Duodenal mucosa (tissue), 2 donors: ENCODE measurements around the gene ITSN2.

ENCODE experiments used
- H3K27ac ChIP-seq: one replicate; pipeline ENCODE4 v1.7.0; 2013; ENCODE audit warnings: low read depth, low read length
- H3K27me3 ChIP-seq, 2 donors: one replicate each; pipeline ENCODE4 v1.7.0; 2013; ENCODE audit warnings: low read length in 2 of 2, control low read depth in 1 of 2; ENCODE audit not compliant: insufficient read depth in 2 of 2, control insufficient read depth in 1 of 2
- H3K36me3 ChIP-seq, 2 donors: one replicate each; pipeline ENCODE4 v1.7.0; 2013; ENCODE audit warnings: low read length in 2 of 2, control low read depth in 1 of 2; ENCODE audit not compliant: insufficient read depth in 2 of 2, control insufficient read depth in 1 of 2
- H3K4me1 ChIP-seq, 2 donors: one replicate each; pipeline ENCODE4 v1.7.0; 2013; ENCODE audit warnings: low read length in 2 of 2, control low read depth in 1 of 2; ENCODE audit not compliant: insufficient read depth in 2 of 2, control insufficient read depth in 1 of 2
- H3K4me3 ChIP-seq, 2 donors: one replicate each; pipeline ENCODE4 v1.7.0; 2013; ENCODE audit warnings: low read length in 2 of 2, low read depth in 1 of 2
- H3K9ac ChIP-seq, 2 donors: one replicate each; pipeline ENCODE4 v1.7.0; 2013; ENCODE audit warnings: low read length in 2 of 2, low read depth in 1 of 2
- H3K9me3 ChIP-seq, 2 donors: one replicate each; pipeline ENCODE4 v1.7.0; 2013; ENCODE audit warnings: low read length in 2 of 2, control low read depth in 1 of 2; ENCODE audit not compliant: control insufficient read depth in 1 of 2

The ITSN2 gene

GRCh38 chr2:24228470-24228869 lies 131.9 kb downstream of the ITSN2 start:
- no peaks in the 10 kb centered on the region for H3K9me3 ChIP-seq
- no peak overlapping the region for H3K9ac ChIP-seq
- H3K4me1 ChIP-seq: no peaks in the 10 kb centered on the region
- H3K27ac ChIP-seq: no peak overlapping the region
- H3K36me3 ChIP-seq: peaks cover 0 to 10% of the 10 kb centered on the region in 2 donors
- no peak overlapping the region for H3K4me3 ChIP-seq
- no peaks in the 10 kb centered on the region for H3K27me3 ChIP-seq

GRCh38 chr2:24225499-24226242 lies 134.7 kb downstream of the ITSN2 start:
- Histone ChIP-seq H3K9ac (no peak overlapping the region), H3K36me3 (peaks cover 0 to 14% of the 10 kb centered on the region in 2 donors), H3K27me3 (no peaks in the 10 kb centered on the region), H3K27ac (no peak overlapping the region), H3K9me3 (no peaks in the 10 kb centered on the region), H3K4me1 (no peaks in the 10 kb centered on the region), H3K4me3 (no peak overlapping the region)

GRCh38 chr2:24222946-24223345 lies 137.4 kb downstream of the ITSN2 start:
- no peak overlapping the region for H3K4me3 ChIP-seq
- no peaks in the 10 kb centered on the region for H3K9me3 ChIP-seq
- no peaks in the 10 kb centered on the region for H3K4me1 ChIP-seq
- H3K27me3 ChIP-seq: no peaks in the 10 kb centered on the region
- H3K27ac ChIP-seq: no peak overlapping the region
- H3K9ac ChIP-seq: no peak overlapping the region
- H3K36me3 ChIP-seq: peaks cover 9 to 29% of the 10 kb centered on the region in 2 donors

GRCh38 chr2:24221343-24222050 lies 138.8 kb downstream of the ITSN2 start:
- no peaks in the 10 kb centered on the region for H3K27me3 ChIP-seq
- H3K4me1 ChIP-seq: no peaks in the 10 kb centered on the region
- H3K9me3 ChIP-seq: no peaks in the 10 kb centered on the region
- peaks cover 9 to 32% of the 10 kb centered on the region in 2 donors for H3K36me3 ChIP-seq
- H3K4me3 ChIP-seq: no peak overlapping the region
- H3K27ac ChIP-seq: no peak overlapping the region
- H3K9ac ChIP-seq: no peak overlapping the region

- H3K9ac ChIP-seq: no peak overlapping the region
- no peak overlapping the region for H3K4me3 ChIP-seq
- H3K27me3 ChIP-seq: no peaks in the 10 kb centered on the region
- peaks cover 14 to 35% of the 10 kb centered on the region in 2 donors for H3K36me3 ChIP-seq
- H3K4me1 ChIP-seq: no peaks in the 10 kb centered on the region
- H3K9me3 ChIP-seq: no peaks in the 10 kb centered on the region
- no peak overlapping the region for H3K27ac ChIP-seq
Measured at GRCh38 chr2:24220554-24221291, 139.6 kb downstream of the ITSN2 start.

GRCh38 chr2:24214880-24215279 lies 145.5 kb downstream of the ITSN2 start:
- Histone ChIP-seq H3K4me1 (no peaks in the 10 kb centered on the region), H3K9ac (no peak overlapping the region), H3K4me3 (no peak overlapping the region), H3K27me3 (no peaks in the 10 kb centered on the region), H3K9me3 (no peaks in the 10 kb centered on the region), H3K27ac (no peak overlapping the region), H3K36me3 (peaks cover 10 to 54% of the 10 kb centered on the region in 2 donors)

GRCh38 chr2:24211408-24211807 lies 148.9 kb downstream of the ITSN2 start:
- Histone ChIP-seq H3K27ac (no peak overlapping the region), H3K4me1 (no peaks in the 10 kb centered on the region), H3K9me3 (no peaks in the 10 kb centered on the region), H3K36me3 (peaks cover 19 to 70% of the 10 kb centered on the region in 2 donors), H3K4me3 (no peak overlapping the region), H3K9ac (no peak overlapping the region), H3K27me3 (no peaks in the 10 kb centered on the region)

GRCh38 chr2:24210723-24211122 lies 149.6 kb downstream of the ITSN2 start:
- Histone ChIP-seq H3K9me3 (no peaks in the 10 kb centered on the region), H3K4me3 (no peak overlapping the region), H3K27ac (no peak overlapping the region), H3K36me3 (peaks cover 13 to 67% of the 10 kb centered on the region in 2 donors), H3K27me3 (no peaks in the 10 kb centered on the region), H3K4me1 (no peaks in the 10 kb centered on the region), H3K9ac (no peak overlapping the region)

GRCh38 chr2:24210106-24210455 lies 150.3 kb downstream of the ITSN2 start:
- Histone ChIP-seq H3K27me3 (no peaks in the 10 kb centered on the region), H3K36me3 (peaks cover 16 to 71% of the 10 kb centered on the region in 2 donors), H3K27ac (no peak overlapping the region), H3K4me3 (no peak overlapping the region), H3K9ac (no peak overlapping the region), H3K9me3 (no peaks in the 10 kb centered on the region), H3K4me1 (no peaks in the 10 kb centered on the region)
